ENCODE results near the gene EPS15.

DNA sequence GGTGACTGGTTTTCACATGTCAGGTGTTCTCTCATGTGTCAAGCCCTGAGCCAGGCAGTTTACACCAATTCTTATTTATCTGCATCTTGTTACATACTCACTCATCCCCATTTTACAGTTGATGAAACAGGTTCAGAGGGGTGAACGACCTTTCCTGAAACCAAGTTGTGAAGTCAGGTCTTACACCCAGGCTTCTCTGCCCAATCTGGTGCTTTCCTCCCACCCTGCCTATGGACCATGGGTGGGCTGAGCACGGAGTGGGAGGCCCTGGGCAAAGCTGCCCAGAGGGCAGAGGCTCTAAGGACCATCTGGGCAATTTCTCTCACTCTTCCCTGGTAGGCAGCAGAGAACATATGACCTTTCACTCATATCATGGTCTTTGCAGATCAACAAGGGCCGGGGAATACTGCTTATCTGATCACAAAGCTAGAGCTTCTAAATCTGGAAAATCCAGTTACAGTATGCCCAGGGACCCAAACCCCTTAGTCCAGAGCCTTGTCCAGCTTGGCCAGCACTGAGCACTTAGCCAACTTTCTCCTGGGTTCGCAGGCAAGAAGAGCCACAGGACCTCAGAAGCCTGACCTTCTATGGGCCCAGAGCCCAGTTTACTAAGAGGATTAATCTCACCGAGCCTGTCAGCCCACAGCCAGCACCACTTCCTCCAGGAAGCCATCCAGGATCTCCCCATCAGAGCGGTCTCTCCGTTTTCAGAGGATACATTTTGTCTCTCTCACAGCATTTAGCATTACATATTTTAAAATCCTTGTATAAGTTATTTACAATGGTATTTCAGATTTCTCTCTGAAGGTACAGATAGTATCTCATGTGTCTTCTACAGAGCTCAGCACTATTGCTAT, 172.8 kb downstream of the EPS15 start:
- TF ChIP-seq, protein P1, sequence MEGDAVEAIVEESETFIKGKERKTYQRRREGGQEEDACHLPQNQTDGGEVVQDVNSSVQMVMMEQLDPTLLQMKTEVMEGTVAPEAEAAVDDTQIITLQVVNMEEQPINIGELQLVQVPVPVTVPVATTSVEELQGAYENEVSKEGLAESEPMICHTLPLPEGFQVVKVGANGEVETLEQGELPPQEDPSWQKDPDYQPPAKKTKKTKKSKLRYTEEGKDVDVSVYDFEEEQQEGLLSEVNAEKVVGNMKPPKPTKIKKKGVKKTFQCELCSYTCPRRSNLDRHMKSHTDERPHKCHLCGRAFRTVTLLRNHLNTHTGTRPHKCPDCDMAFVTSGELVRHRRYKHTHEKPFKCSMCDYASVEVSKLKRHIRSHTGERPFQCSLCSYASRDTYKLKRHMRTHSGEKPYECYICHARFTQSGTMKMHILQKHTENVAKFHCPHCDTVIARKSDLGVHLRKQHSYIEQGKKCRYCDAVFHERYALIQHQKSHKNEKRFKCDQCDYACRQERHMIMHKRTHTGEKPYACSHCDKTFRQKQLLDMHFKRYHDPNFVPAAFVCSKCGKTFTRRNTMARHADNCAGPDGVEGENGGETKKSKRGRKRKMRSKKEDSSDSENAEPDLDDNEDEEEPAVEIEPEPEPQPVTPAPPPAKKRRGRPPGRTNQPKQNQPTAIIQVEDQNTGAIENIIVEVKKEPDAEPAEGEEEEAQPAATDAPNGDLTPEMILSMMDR (IDR thresholded peaks at IDR 0.05) = no peak
- no peak for TF ChIP-seq EZH2 (IDR thresholded peaks at IDR 0.05)

All from neural progenitor cell (in vitro differentiated cells).